Measurements from ENCODE around the gene PARP15. TPM values are rescaled to one million over a fixed set of nuclear protein-coding genes. Genes with fewer than 3 reads are reported as not detected.

The PARP15 gene
- total and polyA plus RNA-seq, 12 donors: 0.12 to 4.3 (median 1.3) TPM

DNA sequence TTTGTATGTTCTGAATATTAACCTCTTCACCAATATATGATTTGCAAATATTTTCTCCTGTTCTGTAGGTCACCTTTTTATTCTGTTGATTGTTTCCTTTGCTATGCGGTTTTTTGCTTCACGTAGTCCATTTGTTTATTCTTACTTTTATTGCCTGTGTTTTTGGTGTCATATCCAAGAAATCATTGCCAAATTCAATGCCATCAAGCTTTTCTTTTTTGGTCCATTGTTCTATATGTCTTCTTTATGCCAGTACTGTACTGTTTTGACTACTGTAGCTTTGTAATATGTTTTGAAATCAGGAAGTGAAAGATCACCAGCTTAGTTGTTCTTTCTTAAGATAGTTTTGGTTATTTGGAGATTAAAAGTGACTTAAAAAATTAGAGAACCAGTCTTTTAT is 4.2 kb downstream of the PARP15 start:
- TF ChIP-seq POLR2A (IDR thresholded peaks at IDR 0.05): no peak
- TF ChIP-seq, protein P1, sequence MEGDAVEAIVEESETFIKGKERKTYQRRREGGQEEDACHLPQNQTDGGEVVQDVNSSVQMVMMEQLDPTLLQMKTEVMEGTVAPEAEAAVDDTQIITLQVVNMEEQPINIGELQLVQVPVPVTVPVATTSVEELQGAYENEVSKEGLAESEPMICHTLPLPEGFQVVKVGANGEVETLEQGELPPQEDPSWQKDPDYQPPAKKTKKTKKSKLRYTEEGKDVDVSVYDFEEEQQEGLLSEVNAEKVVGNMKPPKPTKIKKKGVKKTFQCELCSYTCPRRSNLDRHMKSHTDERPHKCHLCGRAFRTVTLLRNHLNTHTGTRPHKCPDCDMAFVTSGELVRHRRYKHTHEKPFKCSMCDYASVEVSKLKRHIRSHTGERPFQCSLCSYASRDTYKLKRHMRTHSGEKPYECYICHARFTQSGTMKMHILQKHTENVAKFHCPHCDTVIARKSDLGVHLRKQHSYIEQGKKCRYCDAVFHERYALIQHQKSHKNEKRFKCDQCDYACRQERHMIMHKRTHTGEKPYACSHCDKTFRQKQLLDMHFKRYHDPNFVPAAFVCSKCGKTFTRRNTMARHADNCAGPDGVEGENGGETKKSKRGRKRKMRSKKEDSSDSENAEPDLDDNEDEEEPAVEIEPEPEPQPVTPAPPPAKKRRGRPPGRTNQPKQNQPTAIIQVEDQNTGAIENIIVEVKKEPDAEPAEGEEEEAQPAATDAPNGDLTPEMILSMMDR (IDR thresholded peaks at IDR 0.05): no peak
- no peaks in the 10 kb centered on the region for H3K36me3 ChIP-seq (replicated peaks in 1 of 2)
- peaks cover 0 to 4% (median 0%) of the 10 kb centered on the region in 3 donors for H3K9me3 ChIP-seq (replicated peaks in 1 of 3)
- H3K4me1 ChIP-seq (replicated peaks in 1 of 2): no peaks in the 10 kb centered on the region
- H3K4me3 ChIP-seq: no peak overlapping the region
- 93 to 100% (median 95%) methylated on average over 2 of the region's 2 CpGs for WGBS, 4 donors
- intact Hi-C loops (cut with DNase I): no loop called here
- no peak for DNase-seq
- no peak overlapping the region for H3K27ac ChIP-seq
- H3K27me3 ChIP-seq: no peaks in the 10 kb centered on the region

DNA sequence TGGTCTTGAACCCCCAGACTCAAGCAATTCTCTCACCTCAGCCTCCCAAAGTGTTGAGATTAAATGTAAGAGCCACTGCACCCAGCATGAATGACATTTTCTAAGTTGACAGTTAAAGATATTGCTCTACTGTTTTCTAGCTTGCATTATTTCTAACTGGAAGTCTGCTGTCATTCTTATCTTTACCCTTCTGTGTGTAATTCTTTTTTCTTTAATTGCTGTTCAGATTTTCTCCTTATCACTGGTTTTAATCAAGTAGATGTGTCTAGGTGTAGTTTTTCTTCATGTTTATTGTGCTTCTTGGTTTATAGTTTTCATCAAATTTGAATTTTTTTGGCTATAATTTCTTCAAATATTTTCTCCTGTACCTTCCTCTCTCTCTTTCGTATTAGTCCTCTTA is 4.9 kb downstream of the PARP15 start:
- intact Hi-C loops (cut with DNase I): no loop called here
- H3K36me3 ChIP-seq (replicated peaks in 1 of 2): no peaks in the 10 kb centered on the region
- H3K4me3 ChIP-seq: no peak overlapping the region
- no peaks in the 10 kb centered on the region for H3K4me1 ChIP-seq (replicated peaks in 1 of 2)
- no peak overlapping the region for H3K27ac ChIP-seq
- no peaks in the 10 kb centered on the region for H3K27me3 ChIP-seq
- no peak for TF ChIP-seq POLR2A (IDR thresholded peaks at IDR 0.05)
- TF ChIP-seq, protein P1 (IDR thresholded peaks at IDR 0.05): no peak
- H3K9me3 ChIP-seq (replicated peaks in 1 of 3): peaks cover 0 to 4% (median 0%) of the 10 kb centered on the region in 3 donors
- no peak for DNase-seq
- 76 to 91% (median 89%) methylated on average over 1 of the region's 1 CpG for WGBS, 4 donors

DNA sequence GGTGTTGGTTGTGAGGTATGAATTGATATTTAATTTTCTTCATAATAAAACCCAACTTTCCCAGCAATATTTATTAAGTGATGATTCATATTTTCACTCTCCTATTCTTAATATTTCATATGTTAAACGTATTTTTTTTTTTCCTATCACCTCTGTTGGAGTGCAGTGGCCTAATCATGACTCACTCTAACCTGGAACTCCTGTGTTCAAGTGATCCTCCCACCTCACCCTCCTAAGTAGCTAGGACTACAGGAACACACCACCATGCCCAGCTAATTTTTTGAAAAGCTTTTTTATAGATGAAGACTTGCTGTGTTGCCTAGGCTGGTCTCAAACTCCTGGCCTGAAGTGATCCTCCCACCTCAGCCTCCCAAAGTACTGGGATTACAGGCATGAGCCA is 8.6 kb downstream of the PARP15 start:
- Histone ChIP-seq H3K9me3 (replicated peaks in 1 of 3) (no peaks in the 10 kb centered on the region), H3K36me3 (replicated peaks in 1 of 2) (no peaks in the 10 kb centered on the region), H3K27ac (no peak overlapping the region), H3K4me3 (no peak overlapping the region), H3K27me3 (no peaks in the 10 kb centered on the region), H3K4me1 (replicated peaks in 1 of 2) (no peaks in the 10 kb centered on the region)
- TF ChIP-seq POLR2A (IDR thresholded peaks at IDR 0.05): no peak
- TF ChIP-seq, protein P1 (IDR thresholded peaks at IDR 0.05): no peak
- intact Hi-C loops (cut with DNase I): no loop called here
- 42 to 56% (median 45%) methylated on average over 1 of the region's 1 CpG for WGBS, 4 donors
- no peak for DNase-seq

DNA sequence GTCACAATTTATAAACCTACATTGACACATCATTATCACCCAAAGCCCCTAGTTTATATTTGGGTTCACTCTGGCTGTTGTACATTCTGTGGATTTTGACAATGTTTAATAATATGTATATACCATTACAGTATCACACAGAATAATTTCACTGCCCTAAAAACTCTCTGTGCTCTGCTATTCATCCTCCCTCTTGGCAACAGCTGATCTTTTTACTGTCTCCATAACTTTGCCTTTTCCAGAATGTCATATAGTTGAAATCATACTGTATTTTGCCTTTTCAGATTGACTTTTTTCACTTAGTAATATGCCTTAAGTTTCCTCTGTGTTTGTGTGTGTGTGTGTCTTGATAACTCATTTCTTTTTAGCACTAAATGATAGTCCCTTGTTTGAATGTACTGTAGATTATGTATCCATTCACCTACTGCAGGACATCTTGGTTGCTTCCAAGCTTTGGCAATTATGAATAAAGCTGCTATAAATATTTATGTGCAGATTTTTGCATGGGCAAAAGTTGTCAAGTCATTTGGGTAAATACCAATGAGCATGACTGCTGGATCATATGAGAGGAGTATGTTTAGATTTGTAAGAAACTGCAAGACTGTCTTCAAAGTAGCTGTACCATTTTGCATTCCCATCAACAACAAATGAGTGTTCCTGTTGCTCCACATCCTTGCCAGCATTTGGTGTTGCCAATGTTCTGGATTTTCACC is 9.5 kb downstream of the PARP15 start:
- Histone ChIP-seq H3K27me3 (no peaks in the 10 kb centered on the region), H3K9me3 (replicated peaks in 1 of 3) (no peaks in the 10 kb centered on the region), H3K27ac (no peak overlapping the region), H3K4me1 (replicated peaks in 1 of 2) (no peaks in the 10 kb centered on the region), H3K36me3 (replicated peaks in 1 of 2) (no peaks in the 10 kb centered on the region), H3K4me3 (no peak overlapping the region)
- intact Hi-C loops (cut with DNase I): no loop called here
- TF ChIP-seq, protein P1 (IDR thresholded peaks at IDR 0.05): no peak
- no peak for TF ChIP-seq POLR2A (IDR thresholded peaks at IDR 0.05)
- DNase-seq: no peak

Measured in adrenal gland (tissue), 12 donors.